Measurements from ENCODE around the gene ACSS1. TPM values are rescaled to one million over a fixed set of nuclear protein-coding genes. Genes with fewer than 3 reads are reported as not detected.

Gene ACSS1
- total RNA-seq, 1 experiment from 2014 or later = 3.6 TPM

- no peaks in the 10 kb centered on the region for H3K9me3 Mint-ChIP-seq (ENCODE audit: low read depth, unreplicated experiment)
- no peak for TF ChIP-seq CTCF (IDR thresholded peaks at IDR 0.05; ENCODE audit: unreplicated experiment)
- BruUV-seq (replicated peaks) = no TSS peak
- H3K27ac Mint-ChIP-seq (ENCODE audit: unreplicated experiment) = no peak overlapping the region
- no peak overlapping the region for H3K4me3 Mint-ChIP-seq (ENCODE audit: low read depth, unreplicated experiment)
- no peak for DNase-seq
- no peaks in the 10 kb centered on the region for H3K4me1 Mint-ChIP-seq (ENCODE audit: low read depth, unreplicated experiment)
- intact Hi-C loops (cut with micrococcal nuclease; ENCODE audit: unreplicated experiment) = no loop called here
- CTCF ChIA-PET = no interaction called here
- no peaks in the 10 kb centered on the region for H3K27me3 Mint-ChIP-seq (ENCODE audit: unreplicated experiment)
- no peaks in the 10 kb centered on the region for H3K36me3 Mint-ChIP-seq (ENCODE audit: insufficient read depth, unreplicated experiment)
Observed at GRCh38 chr20:24960302-24960801, 97.6 kb downstream of the ACSS1 start.

- CTCF ChIA-PET = no interaction called here
- Mint-ChIP-seq H3K27me3 (ENCODE audit: unreplicated experiment) (no peaks in the 10 kb centered on the region), H3K36me3 (ENCODE audit: insufficient read depth, unreplicated experiment) (no peaks in the 10 kb centered on the region), H3K9me3 (ENCODE audit: low read depth, unreplicated experiment) (no peaks in the 10 kb centered on the region), H3K4me1 (ENCODE audit: low read depth, unreplicated experiment) (no peaks in the 10 kb centered on the region), H3K27ac (ENCODE audit: unreplicated experiment) (no peak overlapping the region), H3K4me3 (ENCODE audit: low read depth, unreplicated experiment) (no peak overlapping the region)
- intact Hi-C loops (cut with micrococcal nuclease; ENCODE audit: unreplicated experiment) = no loop called here
- no TSS peak for BruUV-seq (replicated peaks)
- no peak for DNase-seq
- TF ChIP-seq CTCF (IDR thresholded peaks at IDR 0.05; ENCODE audit: unreplicated experiment) = no peak
Observed at GRCh38 chr20:24959591-24960301, 98.2 kb downstream of the ACSS1 start.

- no peak for DNase-seq
- no peak for TF ChIP-seq CTCF (IDR thresholded peaks at IDR 0.05; ENCODE audit: unreplicated experiment)
- H3K4me1 Mint-ChIP-seq (ENCODE audit: low read depth, unreplicated experiment) = no peaks in the 10 kb centered on the region
- no TSS peak for BruUV-seq (replicated peaks)
- H3K27me3 Mint-ChIP-seq (ENCODE audit: unreplicated experiment) = no peaks in the 10 kb centered on the region
- no peak overlapping the region for H3K27ac Mint-ChIP-seq (ENCODE audit: unreplicated experiment)
- CTCF ChIA-PET = no interaction called here
- no peaks in the 10 kb centered on the region for H3K9me3 Mint-ChIP-seq (ENCODE audit: low read depth, unreplicated experiment)
- H3K36me3 Mint-ChIP-seq (ENCODE audit: insufficient read depth, unreplicated experiment) = no peaks in the 10 kb centered on the region
- intact Hi-C loops (cut with micrococcal nuclease; ENCODE audit: unreplicated experiment) = no loop called here
- H3K4me3 Mint-ChIP-seq (ENCODE audit: low read depth, unreplicated experiment) = no peak overlapping the region
Observed at GRCh38 chr20:24958506-24959385, 99.2 kb downstream of the ACSS1 start.

GRCh38 chr20:24957326-24958016, 100.5 kb downstream of the ACSS1 start:
- Mint-ChIP-seq H3K27me3 (ENCODE audit: unreplicated experiment) (no peaks in the 10 kb centered on the region), H3K9me3 (ENCODE audit: low read depth, unreplicated experiment) (no peaks in the 10 kb centered on the region), H3K4me3 (ENCODE audit: low read depth, unreplicated experiment) (no peak overlapping the region), H3K36me3 (ENCODE audit: insufficient read depth, unreplicated experiment) (no peaks in the 10 kb centered on the region), H3K27ac (ENCODE audit: unreplicated experiment) (no peak overlapping the region), H3K4me1 (ENCODE audit: low read depth, unreplicated experiment) (no peaks in the 10 kb centered on the region)
- no TSS peak for BruUV-seq (replicated peaks)
- TF ChIP-seq CTCF (IDR thresholded peaks at IDR 0.05; ENCODE audit: unreplicated experiment) = no peak
- no peak for DNase-seq
- intact Hi-C loops (cut with micrococcal nuclease; ENCODE audit: unreplicated experiment) = no loop called here
- CTCF ChIA-PET = no interaction called here

Other genes starting within 250 kb of the ACSS1 start
- gene CST7, start 108.9 kb downstream of the ACSS1 start, total RNA-seq (2022) = not detected in 2 replicates
- 29.9 and 30.7 TPM in 2 replicates for gene APMAP, start 65.4 kb downstream of the ACSS1 start, total RNA-seq (2022)
- not detected in 2 replicates for gene VSX1, start 24.0 kb upstream of the ACSS1 start, total RNA-seq (2022)
- 56.3 and 61.5 TPM in 2 replicates for gene ENTPD6, start 137.6 kb upstream of the ACSS1 start, total RNA-seq (2022)
- 253 and 258 TPM in 2 replicates for gene PYGB, start 189.9 kb upstream of the ACSS1 start, total RNA-seq (2022)